22Rv1 (cell line): ENCODE results near the gene ALDH5A1.

Source experiments
- CTCF ChIP-seq: fragments of 450-650 bp; IDR thresholded peaks from 2 replicates; pipeline ENCODE4 v1.5.1; 2017; ENCODE audit warnings: mild to moderate bottlenecking
- ZFX ChIP-seq: fragments of 450-650 bp; IDR thresholded peaks from 2 replicates; pipeline ENCODE4 v1.6.1; 2017; ENCODE audit warnings: antibody characterized with exemption, borderline replicate concordance

GRCh38 chr6:24458134-24458533 is 36.6 kb upstream of the ALDH5A1 start:
- TF ChIP-seq ZFX (no peak), CTCF (no peak)
